Measurements from ENCODE around the gene SLC35B3. TPM values are rescaled to one million over a fixed set of nuclear protein-coding genes. Genes with fewer than 3 reads are reported as not detected.

SLC35B3 gene
- total RNA-seq, 1 experiment from 2014 or later: 16.7 TPM

GRCh38 chr6:8383584-8383983 is 51.8 kb downstream of the SLC35B3 start:
- peaks cover 17% of the 10 kb centered on the region for H3K27me3 ChIP-seq (ENCODE audit: control insufficient read depth, insufficient read depth, low read length)
- H3K4me3 ChIP-seq (ENCODE audit: low read depth in 2 of 2, low read length in 2 of 2): no peak overlapping the region
- intact Hi-C loops (cut with micrococcal nuclease; ENCODE audit: unreplicated experiment): no loop called here
- in situ Hi-C loops (cut with HindIII; ENCODE audit: low pct_unique_long_range_greater_than_20kb, low sequenced_read_pairs): no loop called here
- BruUV-seq (replicated peaks): no TSS peak
- ChIA-PET CTCF (no interaction called here), POLR2A (interaction anchor here (0.7 kb wide), 1 partner anchor 125 kb away, joined by 3 read pairs; no protein-coding TSS in a partner anchor)
- no peak for ATAC-seq
- H3K4me1 ChIP-seq (ENCODE audit: control insufficient read depth, insufficient read depth, low read length): no peaks in the 10 kb centered on the region
- no peaks in the 10 kb centered on the region for H3K36me3 ChIP-seq (ENCODE audit: control insufficient read depth, insufficient read depth, low read length)
- DNase-seq (ENCODE audit: low read depth, low spot score): no peak
- no peaks in the 10 kb centered on the region for H3K9me3 ChIP-seq (ENCODE audit: control insufficient read depth, insufficient read depth, low read depth, low read length)
- H3K27ac ChIP-seq (ENCODE audit: low read length): no peak overlapping the region
- TF ChIP-seq POLR2AphosphoS5 (IDR thresholded peaks at IDR 0.05; ENCODE audit: low read depth, low read length) (no peak), SIN3A (IDR thresholded peaks at IDR 0.05; ENCODE audit: borderline replicate concordance, insufficient read depth, low read depth, low read length) (no peak), CTCF (IDR thresholded peaks at IDR 0.05) (no peak), REST (IDR thresholded peaks at IDR 0.05; ENCODE audit: insufficient read depth in 1 of 2, low read depth in 2 of 2, low read length in 1 of 2) (no peak), TCF7L2 (IDR thresholded peaks at IDR 0.05; ENCODE audit: low read depth, low read length) (no peak)

GRCh38 chr6:8382434-8382833 is 52.9 kb downstream of the SLC35B3 start:
- TF ChIP-seq REST (IDR thresholded peaks at IDR 0.05; ENCODE audit: insufficient read depth in 1 of 2, low read depth in 2 of 2, low read length in 1 of 2) (no peak), TCF7L2 (IDR thresholded peaks at IDR 0.05; ENCODE audit: low read depth, low read length) (no peak)
- H3K4me3 ChIP-seq (ENCODE audit: low read depth in 2 of 2, low read length in 2 of 2): no peak overlapping the region
- intact Hi-C loops (cut with micrococcal nuclease; ENCODE audit: unreplicated experiment): no loop called here
- in situ Hi-C loops (cut with HindIII; ENCODE audit: low pct_unique_long_range_greater_than_20kb, low sequenced_read_pairs): no loop called here
- POLR2A ChIA-PET: no interaction called here
- H3K9me3 ChIP-seq (ENCODE audit: control insufficient read depth, insufficient read depth, low read depth, low read length): no peaks in the 10 kb centered on the region
- no peak overlapping the region for H3K27ac ChIP-seq (ENCODE audit: low read length)
- CTCF ChIA-PET: no interaction called here
- H3K4me1 ChIP-seq (ENCODE audit: control insufficient read depth, insufficient read depth, low read length): no peaks in the 10 kb centered on the region
- DNase-seq (ENCODE audit: low read depth, low spot score) (no peak), ATAC-seq (no peak)
- BruUV-seq (replicated peaks): no TSS peak
- peaks cover 18% of the 10 kb centered on the region for H3K27me3 ChIP-seq (ENCODE audit: control insufficient read depth, insufficient read depth, low read length)
- no peaks in the 10 kb centered on the region for H3K36me3 ChIP-seq (ENCODE audit: control insufficient read depth, insufficient read depth, low read length)
